GM13976 (cell line): ENCODE results near the gene GNG7.

Experiments
- DNase-seq: peaks from one replicate; pipeline ENCODE4 v3.0.0; 2012; ENCODE audit warnings: low spot score
- in situ Hi-C: fragments of 300-500 bp; cut with MboI; formaldehyde crosslinking; loops from one replicate; pipeline ENCODE4 v1.12.0; 2022; ENCODE audit warnings: low sequenced_read_pairs, mixed read lengths, inconsistent platforms; ENCODE audit not compliant: unreplicated experiment
- TF ChIP-seq, protein P1 (sequence below): IDR thresholded peaks from 2 replicates; pipeline ENCODE4 v1.5.1; 2012; ENCODE audit warnings: borderline replicate concordance, mild to moderate bottlenecking; ENCODE audit not compliant: insufficient read depth; ENCODE audit errors: extremely low read depth, missing control alignments, control extremely low read depth

The GNG7 gene

GRCh38 chr19:2711172-2711874 is 8.8 kb upstream of the GNG7 start:
- in situ Hi-C loops: no loop called here
- TF ChIP-seq, protein P1, sequence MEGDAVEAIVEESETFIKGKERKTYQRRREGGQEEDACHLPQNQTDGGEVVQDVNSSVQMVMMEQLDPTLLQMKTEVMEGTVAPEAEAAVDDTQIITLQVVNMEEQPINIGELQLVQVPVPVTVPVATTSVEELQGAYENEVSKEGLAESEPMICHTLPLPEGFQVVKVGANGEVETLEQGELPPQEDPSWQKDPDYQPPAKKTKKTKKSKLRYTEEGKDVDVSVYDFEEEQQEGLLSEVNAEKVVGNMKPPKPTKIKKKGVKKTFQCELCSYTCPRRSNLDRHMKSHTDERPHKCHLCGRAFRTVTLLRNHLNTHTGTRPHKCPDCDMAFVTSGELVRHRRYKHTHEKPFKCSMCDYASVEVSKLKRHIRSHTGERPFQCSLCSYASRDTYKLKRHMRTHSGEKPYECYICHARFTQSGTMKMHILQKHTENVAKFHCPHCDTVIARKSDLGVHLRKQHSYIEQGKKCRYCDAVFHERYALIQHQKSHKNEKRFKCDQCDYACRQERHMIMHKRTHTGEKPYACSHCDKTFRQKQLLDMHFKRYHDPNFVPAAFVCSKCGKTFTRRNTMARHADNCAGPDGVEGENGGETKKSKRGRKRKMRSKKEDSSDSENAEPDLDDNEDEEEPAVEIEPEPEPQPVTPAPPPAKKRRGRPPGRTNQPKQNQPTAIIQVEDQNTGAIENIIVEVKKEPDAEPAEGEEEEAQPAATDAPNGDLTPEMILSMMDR: no peak
- no peak for DNase-seq

DNA sequence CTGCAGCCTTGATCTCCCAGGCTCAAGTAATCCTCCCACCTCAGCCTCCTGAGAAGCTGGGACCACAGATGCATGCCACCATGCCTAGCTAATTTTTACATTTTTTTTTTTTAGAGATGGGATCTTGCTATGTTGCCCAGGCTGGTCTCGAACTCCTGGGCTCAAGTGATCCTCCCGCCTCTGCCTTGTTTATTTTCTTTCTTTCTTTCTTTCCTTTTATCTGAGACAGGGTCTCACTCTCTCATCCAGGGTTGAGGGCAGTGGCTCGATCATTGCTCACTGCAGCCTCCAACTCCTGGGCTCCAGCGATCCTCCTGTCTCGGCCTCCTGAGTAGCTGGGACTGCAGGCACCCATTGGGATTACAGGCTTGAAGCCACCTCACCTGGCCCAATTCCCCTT is 3.8 kb upstream of the GNG7 start:
- no peak for DNase-seq
- in situ Hi-C loops: no loop called here
- TF ChIP-seq, protein P1: no peak

- DNase-seq: no peak
- in situ Hi-C loops: no loop called here
- TF ChIP-seq, protein P1: no peak
These were observed 1.3 kb upstream of the GNG7 start for GRCh38 chr19:2703691-2704216.

DNA sequence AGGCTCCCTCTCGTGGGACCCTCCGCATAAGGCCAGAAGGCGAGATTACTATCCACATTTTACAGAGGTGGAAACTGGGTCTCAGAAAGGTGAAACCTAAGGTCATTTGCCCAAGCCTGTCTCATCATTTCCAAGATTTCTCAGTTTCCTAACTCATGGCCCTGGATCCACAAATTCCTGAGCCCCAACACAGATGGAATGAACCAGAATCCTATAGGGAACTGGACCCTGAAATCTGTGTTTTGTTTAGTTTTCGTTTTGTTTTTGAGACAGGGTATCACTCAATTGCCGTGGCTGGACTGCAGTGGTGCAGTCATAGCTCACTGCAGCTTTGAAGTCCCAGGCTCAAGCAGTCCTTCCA is 563 bp upstream of the GNG7 start:
- TF ChIP-seq, protein P1: no peak
- in situ Hi-C loops: no loop called here

GRCh38 chr19:2701361-2702169 is 929 bp downstream of the GNG7 start:
- DNase-seq: no peak
- in situ Hi-C loops: no loop called here
- TF ChIP-seq, protein P1: no peak

More for the DNA sequence above, 563 bp upstream of the GNG7 start:
- DNase-seq: no peak

DNA sequence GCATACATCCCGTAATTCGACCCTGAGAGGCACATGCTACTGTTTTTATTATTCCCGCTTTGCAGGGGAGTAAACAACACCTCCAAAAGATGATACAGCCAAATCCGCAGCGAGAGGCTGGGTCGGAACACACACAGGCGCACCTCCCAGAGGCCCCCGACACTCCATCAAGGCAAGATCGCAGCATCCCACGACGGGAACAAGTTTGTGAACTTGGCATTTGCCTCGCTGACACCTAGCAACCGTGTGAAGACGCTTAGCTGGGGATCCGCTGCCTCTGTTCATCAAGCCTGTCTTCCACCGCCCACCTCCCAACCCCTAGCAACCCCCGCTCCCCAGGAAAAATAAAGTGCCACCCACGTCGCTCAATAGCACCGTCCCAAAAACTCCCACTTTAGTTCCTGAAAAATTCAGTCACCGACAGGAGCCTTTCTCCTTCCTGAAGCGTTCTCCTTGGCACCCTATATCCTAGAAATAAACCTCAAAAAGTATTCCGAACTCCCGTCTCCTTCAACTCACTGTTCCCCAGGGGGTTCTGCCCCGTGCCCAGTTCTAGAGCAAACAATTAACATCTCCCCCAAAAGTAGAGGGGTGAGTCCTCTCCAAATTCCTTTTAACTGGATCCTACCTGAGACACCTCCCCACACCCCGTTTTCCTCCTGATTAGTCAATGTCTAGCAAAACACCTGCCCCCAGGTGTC is 1.7 kb downstream of the GNG7 start:
- TF ChIP-seq, protein P1: no peak
- in situ Hi-C loops: no loop called here
- DNase-seq: no peak
